ENCODE data around the gene SUSD5.
"Not testable (repeated sequence)": the region's sequence is repeated elsewhere in the genome, so short reads cannot be mapped to it uniquely, and the experiment has no call there.

SUSD5 gene

DNA sequence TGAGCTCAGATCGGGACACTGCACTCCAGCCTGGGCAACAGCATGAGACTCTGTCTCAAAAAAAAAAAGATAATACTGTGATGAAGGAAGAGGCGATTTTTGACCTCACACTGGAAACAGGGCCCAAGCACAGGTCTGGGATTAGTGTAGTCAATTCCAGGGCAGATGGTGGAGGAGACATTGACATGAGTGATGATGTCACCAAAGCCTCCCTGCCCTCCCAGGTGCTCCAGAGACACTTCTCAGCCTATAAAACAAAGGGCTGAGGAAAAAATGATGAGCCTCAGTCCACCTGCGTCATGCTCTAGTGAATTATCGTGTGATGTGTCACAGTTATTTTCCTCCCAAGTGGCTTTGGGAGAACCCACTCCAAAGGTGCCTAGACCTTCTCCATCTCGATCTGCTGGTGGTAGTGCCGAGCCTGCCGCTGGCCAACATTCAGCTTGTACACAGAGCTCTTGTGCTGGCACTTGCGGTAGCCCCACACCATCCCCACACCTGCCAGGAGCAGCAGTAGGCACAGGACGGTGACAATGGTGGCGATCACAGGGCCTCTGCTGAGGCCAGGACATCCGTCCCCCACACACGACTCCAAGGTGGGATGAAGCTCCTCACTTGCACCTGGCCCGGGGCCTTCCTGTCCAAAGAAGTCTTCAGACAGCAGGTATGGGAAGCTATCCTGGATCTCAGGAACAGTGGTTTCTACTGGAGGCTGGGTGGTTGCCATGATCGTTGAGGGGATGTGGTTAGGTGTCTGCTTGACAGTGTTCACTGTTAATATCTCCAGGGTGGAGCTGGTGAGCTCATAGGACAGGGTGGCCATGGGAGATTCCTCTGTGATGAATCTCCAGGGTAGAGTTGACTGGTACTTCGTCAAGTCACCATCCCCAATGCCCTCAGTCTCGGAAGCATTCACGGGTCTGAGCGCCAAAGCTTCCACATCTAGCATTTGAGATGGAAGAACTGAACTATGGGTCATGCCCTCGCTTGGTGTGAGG is 65.9 kb downstream of the SUSD5 start:
- DNase-seq (ENCODE audit: low read depth in 2 of 3, low spot score in 2 of 3), result no peak

DNA sequence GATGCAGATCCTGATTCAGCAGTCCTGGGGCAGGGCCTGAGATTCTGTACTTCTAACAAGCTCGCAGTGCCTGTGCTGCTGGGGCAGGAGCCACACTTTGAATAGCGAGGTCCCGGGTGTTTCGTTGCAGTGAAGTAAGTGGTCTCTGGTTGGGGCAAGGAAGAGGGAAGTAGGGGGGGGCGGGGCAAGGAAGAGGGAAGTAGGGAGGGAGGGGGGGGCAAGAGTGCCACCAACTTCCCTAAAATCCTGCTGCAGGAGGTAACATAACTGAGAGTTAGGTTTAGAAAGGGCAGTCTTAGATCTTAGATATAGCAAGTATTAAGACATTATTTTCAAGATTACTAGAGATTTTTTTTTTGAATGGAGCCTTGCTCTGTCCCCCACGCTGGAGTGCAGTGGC is 69.3 kb downstream of the SUSD5 start:
- DNase-seq (ENCODE audit: low read depth in 2 of 3, low spot score in 2 of 3), result no peak

- DNase-seq (ENCODE audit: low read depth in 2 of 3, low spot score in 2 of 3), result no peak
These were observed 71.7 kb downstream of the SUSD5 start for GRCh38 chr3:33146791-33147445.

GRCh38 chr3:33145901-33146580 is 72.6 kb downstream of the SUSD5 start:
- DNase-seq (ENCODE audit: low read depth in 2 of 3, low spot score in 2 of 3), result no peak

GRCh38 chr3:33145221-33145900 is 73.2 kb downstream of the SUSD5 start:
- no peak for DNase-seq (ENCODE audit: low read depth in 2 of 3, low spot score in 2 of 3)

- DNase-seq (ENCODE audit: low read depth in 2 of 3, low spot score in 2 of 3), result no peak
These were observed 74.2 kb downstream of the SUSD5 start for GRCh38 chr3:33144433-33144832.

- DNase-seq (ENCODE audit: low read depth in 2 of 3, low spot score in 2 of 3), result no peak
These were observed 77.6 kb downstream of the SUSD5 start for GRCh38 chr3:33141006-33141405.

GRCh38 chr3:33139996-33140395 is 78.6 kb downstream of the SUSD5 start:
- DNase-seq (ENCODE audit: low read depth in 2 of 3, low spot score in 2 of 3), result no peak

DNA sequence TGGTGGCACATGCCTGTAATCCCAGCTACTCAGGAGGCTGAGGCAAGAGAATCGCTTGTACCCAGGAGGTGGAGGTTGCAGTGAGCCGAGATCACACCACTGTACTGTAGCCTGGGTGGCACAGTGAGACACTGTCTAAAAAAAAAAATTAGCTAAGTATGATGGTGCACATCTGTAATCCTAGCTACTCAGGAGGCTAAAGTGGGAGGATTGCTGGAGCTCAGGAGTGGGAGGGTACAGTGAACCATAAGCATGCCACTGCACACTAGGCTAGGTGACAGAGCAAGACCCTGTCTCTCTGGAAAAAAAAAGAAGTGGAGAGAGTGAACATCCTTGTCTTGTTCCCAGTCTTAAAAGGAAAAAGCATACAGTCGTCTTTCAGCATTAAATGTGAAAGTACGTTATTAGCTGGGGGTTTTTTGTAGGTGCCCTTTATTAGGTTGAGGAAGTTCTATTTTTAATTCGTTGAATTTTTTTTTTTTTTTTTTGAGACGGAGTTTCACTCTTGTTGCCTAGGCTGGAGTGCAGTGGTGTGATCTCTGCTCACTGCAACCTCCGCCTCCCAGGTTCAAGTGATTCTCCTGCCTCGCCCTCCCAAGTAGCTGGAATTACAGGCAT is 79.5 kb downstream of the SUSD5 start:
- not testable (repeated sequence) for DNase-seq (ENCODE audit: low read depth in 2 of 3, low spot score in 2 of 3)

- no peak for DNase-seq (ENCODE audit: low read depth in 2 of 3, low spot score in 2 of 3)
These were observed 80.9 kb downstream of the SUSD5 start for GRCh38 chr3:33137691-33138090.

GRCh38 chr3:33134026-33134625 is 84.5 kb downstream of the SUSD5 start:
- DNase-seq (ENCODE audit: low read depth in 2 of 3, low spot score in 2 of 3), result no peak

DNA sequence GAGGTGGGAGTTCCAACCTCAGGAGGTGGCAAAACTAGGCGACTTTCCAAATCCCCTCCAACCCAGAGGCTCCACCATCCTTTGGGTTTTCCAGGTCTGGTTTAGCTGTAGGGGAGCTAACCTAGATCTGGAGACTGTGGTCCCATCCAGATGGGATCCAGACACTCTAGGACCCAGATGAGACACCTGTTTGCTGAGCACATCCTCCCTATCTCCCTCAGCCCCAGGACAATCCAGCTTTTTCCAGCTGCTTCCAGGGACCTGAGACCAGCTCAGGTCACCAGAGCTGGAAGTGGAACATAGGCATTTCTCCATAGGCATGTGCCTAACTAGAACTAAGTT is 86.6 kb downstream of the SUSD5 start:
- no peak for DNase-seq (ENCODE audit: low read depth in 2 of 3, low spot score in 2 of 3)

GRCh38 chr3:33131331-33132018 is 87.1 kb downstream of the SUSD5 start:
- no peak for DNase-seq (ENCODE audit: low read depth in 2 of 3, low spot score in 2 of 3)

DNA sequence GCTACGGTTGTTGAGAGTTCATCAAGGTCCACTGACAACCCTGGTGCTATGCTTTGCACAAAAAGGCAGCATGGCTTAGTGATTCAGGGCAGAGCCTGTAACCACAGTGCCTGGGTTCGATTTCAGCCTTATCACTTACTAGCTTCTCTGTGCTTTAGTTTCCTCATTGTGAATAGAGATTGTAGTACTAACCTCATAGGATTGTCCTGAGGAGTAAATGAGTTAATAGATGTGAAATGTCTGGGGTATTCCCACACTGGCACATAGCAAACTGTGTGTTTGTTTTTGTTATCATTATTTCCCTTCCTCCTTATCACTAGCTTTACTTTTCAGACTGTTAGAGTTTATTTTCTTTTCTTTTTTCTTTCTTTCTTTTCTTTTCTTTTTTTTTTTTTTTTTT is 88.5 kb downstream of the SUSD5 start:
- no peak for DNase-seq (ENCODE audit: low read depth in 2 of 3, low spot score in 2 of 3)

- no peak for DNase-seq (ENCODE audit: low read depth in 2 of 3, low spot score in 2 of 3)
These were observed 89.9 kb downstream of the SUSD5 start for GRCh38 chr3:33128706-33129105.

DNA sequence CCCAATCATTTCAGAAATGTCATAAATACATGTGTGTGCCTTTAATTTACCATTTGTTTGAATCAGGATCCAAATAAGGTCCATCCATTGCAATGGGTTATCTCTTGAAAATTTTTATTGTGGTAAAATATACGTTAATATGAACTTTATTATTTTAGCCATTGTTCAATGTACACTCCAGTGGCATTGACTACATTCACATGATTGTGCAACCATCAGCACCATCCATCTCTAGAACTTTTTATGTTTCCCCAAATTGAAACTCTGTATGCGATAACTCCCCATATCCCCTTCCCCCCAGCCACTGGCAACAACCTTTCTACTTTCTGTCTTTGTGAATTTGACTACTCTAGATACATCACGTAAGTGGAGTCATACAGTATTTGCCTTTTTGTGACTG is 92.8 kb downstream of the SUSD5 start:
- no peak for DNase-seq (ENCODE audit: low read depth in 2 of 3, low spot score in 2 of 3)

DNA sequence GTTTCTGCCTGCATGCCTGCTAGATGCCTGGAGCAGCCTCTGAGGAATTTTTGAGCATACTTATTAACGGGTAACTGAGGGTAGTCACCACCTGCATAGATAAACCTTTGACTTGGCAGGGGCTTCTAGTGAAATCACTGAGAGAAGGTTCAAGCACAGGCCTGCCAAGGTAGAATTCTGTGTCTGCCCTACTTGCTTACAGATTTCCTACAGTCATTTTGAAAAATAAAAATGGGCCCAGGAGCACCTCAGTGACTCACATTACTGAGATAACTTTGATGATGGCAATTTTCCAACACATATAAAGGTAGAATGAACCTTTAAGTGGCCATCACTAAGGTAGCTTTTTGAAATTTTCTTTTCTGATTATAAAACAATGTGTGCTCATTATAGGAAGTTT is 94.0 kb downstream of the SUSD5 start:
- no peak for DNase-seq (ENCODE audit: low read depth in 2 of 3, low spot score in 2 of 3)

DNA sequence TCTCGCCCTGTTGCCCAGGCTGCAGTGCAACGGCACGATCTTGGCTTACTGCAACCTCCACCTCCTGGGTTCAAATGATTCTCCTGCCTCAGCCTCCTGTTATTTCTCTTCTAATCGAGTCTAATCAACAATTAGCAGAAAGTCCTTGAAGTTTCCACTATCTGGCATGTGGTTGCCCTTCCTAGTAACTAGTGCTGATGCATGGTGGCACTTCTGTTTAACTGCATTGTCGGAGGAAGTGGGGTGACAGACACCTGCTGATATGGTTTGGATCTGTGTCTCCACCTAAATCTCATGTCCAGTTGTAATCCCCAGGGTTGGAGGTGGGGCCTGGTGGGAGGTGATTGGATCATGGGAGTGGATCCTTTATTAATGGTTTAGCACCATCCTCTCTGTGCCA is 95.6 kb downstream of the SUSD5 start:
- no peak for DNase-seq (ENCODE audit: low read depth in 2 of 3, low spot score in 2 of 3)

GRCh38 chr3:33119891-33120290 is 98.7 kb downstream of the SUSD5 start:
- DNase-seq (ENCODE audit: low read depth in 2 of 3, low spot score in 2 of 3), result no peak

DNA sequence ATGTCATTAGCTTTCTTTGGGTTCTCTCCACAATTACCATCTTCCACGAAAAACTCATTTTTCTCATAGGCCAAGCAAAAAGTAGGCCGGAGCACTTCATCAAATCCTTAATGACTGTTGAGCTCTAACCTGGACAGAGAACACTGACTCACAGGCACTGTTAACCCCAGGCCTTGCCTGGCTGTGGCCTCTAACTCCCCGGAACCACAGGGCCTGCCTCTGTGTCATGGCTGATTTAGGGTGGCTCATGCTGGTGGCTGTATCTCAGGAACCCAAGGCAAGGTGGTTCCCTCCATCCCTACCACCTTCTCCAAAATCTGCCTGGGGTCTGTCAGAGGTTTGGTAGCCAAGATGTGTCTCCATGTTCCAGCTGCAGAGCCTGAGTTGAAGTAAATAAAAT is 101.1 kb downstream of the SUSD5 start:
- DNase-seq (ENCODE audit: low read depth in 2 of 3, low spot score in 2 of 3), result no peak

Data from activated CD8-positive, alpha-beta memory T cell treated with anti-CD3 and anti-CD28 coated beads for 48 hours (primary cell).